Glutamatergic neuron (in vitro differentiated cells): ENCODE measurements around the gene CTNND2. TPM values are rescaled to one million over a fixed set of nuclear protein-coding genes. Genes with fewer than 3 reads are reported as not detected.

Source experiments
- DNase-seq: peaks from one replicate; pipeline ENCODE4 v3.0.0; 2022
- H3K27ac Mint-ChIP-seq: one replicate; pipeline ENCODE4 v1.8.0; 2020; ENCODE audit warnings: mild to moderate bottlenecking, mixed read lengths, inconsistent platforms; ENCODE audit not compliant: unreplicated experiment
- H3K27me3 Mint-ChIP-seq: one replicate; pipeline ENCODE4 v1.8.0; 2020; ENCODE audit warnings: mild to moderate bottlenecking, moderate library complexity, mixed read lengths, inconsistent platforms; ENCODE audit not compliant: unreplicated experiment
- H3K36me3 Mint-ChIP-seq: one replicate; pipeline ENCODE4 v1.8.0; 2020; ENCODE audit warnings: mild to moderate bottlenecking, mixed read lengths, inconsistent platforms; ENCODE audit not compliant: unreplicated experiment
- H3K4me1 Mint-ChIP-seq: one replicate; pipeline ENCODE4 v1.8.0; 2020; ENCODE audit warnings: mild to moderate bottlenecking, low read depth, mixed read lengths, inconsistent platforms; ENCODE audit not compliant: unreplicated experiment
- H3K4me3 Mint-ChIP-seq: one replicate; pipeline ENCODE4 v1.8.0; 2020; ENCODE audit warnings: mild to moderate bottlenecking, mixed read lengths, inconsistent platforms; ENCODE audit not compliant: unreplicated experiment
- H3K9me3 Mint-ChIP-seq: one replicate; pipeline ENCODE4 v1.8.0; 2020; ENCODE audit warnings: mild to moderate bottlenecking, moderate library complexity, mixed read lengths, inconsistent platforms; ENCODE audit not compliant: unreplicated experiment
- total RNA-seq: library from RNA; stranded (reverse); fragmentation: NEBNext Ultra II Directional; extraction: Animal tissue kit (Norgen Biotek cat#: 25700); gene quantifications from one replicate; pipeline ENCODE4 v1.2.1, GENCODE V29; 2021; ENCODE audit not compliant: unreplicated experiment
- TF ChIP-seq, protein P1 (sequence below): fragments of 200-600 bp; sonication (generic); IDR thresholded peaks from one replicate; pipeline ENCODE4 v1.5.0; 2021; ENCODE audit not compliant: partially characterized antibody, unreplicated experiment

The CTNND2 gene
- total RNA-seq, 1 donor from 2014 or later = 134 TPM

DNA sequence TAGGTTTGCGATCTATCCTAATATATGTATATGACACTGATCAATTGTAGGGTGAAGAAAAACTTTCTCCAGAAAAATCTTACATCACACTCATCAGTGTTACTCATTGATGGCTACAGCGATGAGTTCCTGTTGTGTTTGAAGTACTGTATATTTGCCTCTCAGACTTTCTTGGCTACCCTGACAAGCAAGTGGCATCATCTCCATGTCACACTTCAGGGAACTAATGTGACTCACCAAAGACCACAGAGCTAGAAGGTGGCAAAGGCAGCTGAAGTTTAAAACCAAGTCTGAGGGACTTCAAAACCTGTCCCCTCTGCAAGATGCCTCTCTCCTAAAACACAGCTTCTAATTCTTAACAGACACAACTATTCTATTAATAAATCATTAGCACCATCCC is 451.4 kb downstream of the CTNND2 start:
- H3K4me1 Mint-ChIP-seq = peaks cover 2% of the 10 kb centered on the region
- DNase-seq = no peak
- H3K9me3 Mint-ChIP-seq = no peaks in the 10 kb centered on the region
- H3K27ac Mint-ChIP-seq = no peak overlapping the region
- no peaks in the 10 kb centered on the region for H3K27me3 Mint-ChIP-seq
- H3K4me3 Mint-ChIP-seq = no peak overlapping the region
- no peaks in the 10 kb centered on the region for H3K36me3 Mint-ChIP-seq
- TF ChIP-seq, protein P1, sequence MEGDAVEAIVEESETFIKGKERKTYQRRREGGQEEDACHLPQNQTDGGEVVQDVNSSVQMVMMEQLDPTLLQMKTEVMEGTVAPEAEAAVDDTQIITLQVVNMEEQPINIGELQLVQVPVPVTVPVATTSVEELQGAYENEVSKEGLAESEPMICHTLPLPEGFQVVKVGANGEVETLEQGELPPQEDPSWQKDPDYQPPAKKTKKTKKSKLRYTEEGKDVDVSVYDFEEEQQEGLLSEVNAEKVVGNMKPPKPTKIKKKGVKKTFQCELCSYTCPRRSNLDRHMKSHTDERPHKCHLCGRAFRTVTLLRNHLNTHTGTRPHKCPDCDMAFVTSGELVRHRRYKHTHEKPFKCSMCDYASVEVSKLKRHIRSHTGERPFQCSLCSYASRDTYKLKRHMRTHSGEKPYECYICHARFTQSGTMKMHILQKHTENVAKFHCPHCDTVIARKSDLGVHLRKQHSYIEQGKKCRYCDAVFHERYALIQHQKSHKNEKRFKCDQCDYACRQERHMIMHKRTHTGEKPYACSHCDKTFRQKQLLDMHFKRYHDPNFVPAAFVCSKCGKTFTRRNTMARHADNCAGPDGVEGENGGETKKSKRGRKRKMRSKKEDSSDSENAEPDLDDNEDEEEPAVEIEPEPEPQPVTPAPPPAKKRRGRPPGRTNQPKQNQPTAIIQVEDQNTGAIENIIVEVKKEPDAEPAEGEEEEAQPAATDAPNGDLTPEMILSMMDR = no peak

- H3K4me3 Mint-ChIP-seq = no peak overlapping the region
- H3K36me3 Mint-ChIP-seq = no peaks in the 10 kb centered on the region
- peaks cover 15% of the 10 kb centered on the region for H3K4me1 Mint-ChIP-seq
- no peaks in the 10 kb centered on the region for H3K9me3 Mint-ChIP-seq
- H3K27me3 Mint-ChIP-seq = peaks cover 3% of the 10 kb centered on the region
- DNase-seq = no peak
- TF ChIP-seq, protein P1 = no peak
- no peak overlapping the region for H3K27ac Mint-ChIP-seq
These were observed 454.3 kb downstream of the CTNND2 start for GRCh38 chr5:11449966-11450365.

DNA sequence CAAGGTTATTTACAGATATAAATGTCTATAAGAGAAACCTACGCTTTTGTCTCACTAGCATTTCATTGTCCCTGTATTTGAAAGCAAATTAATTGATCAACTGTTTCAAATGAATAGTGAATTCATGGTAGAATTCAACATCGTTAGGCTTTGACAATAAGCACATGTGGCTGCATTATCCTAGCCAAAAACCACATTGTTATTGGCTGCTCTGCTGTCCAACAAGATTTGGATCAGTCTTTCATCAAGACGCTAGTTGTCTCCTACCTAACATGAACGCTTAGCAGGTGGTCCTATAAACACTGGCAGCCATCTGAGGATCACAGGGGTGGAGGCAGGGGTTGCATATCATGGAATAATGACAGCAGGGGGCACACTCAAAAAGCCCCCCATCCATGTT is 455.0 kb downstream of the CTNND2 start:
- Mint-ChIP-seq H3K36me3 (no peaks in the 10 kb centered on the region), H3K27ac (no peak overlapping the region), H3K4me1 (peaks cover 15% of the 10 kb centered on the region), H3K27me3 (peaks cover 3% of the 10 kb centered on the region), H3K9me3 (no peaks in the 10 kb centered on the region), H3K4me3 (no peak overlapping the region)
- TF ChIP-seq, protein P1 = no peak
- no peak for DNase-seq

DNA sequence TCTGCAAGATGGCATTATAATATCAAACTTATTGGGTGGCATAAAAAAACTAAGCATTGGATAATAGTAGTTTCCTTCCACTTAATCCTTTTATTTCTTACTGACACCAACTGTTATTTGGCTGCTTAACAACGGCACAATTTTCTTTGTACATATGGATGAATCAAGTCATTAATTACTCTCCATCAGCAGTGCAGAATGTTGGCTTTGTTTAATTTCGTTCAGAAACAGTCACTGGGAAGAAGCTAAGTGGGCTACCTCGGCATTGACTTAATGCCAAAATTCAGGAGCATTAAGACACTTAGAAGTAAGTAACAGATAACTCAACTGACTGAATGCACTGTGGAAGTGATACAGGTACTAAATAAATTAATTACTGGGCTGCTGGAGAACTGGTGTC is 460.4 kb downstream of the CTNND2 start:
- peaks cover 3% of the 10 kb centered on the region for H3K27me3 Mint-ChIP-seq

GRCh38 chr5:11432116-11432515 is 472.1 kb downstream of the CTNND2 start:
- H3K27ac Mint-ChIP-seq = no peak overlapping the region
- no peak overlapping the region for H3K4me3 Mint-ChIP-seq
- no peak for DNase-seq
- H3K27me3 Mint-ChIP-seq = peaks cover 2% of the 10 kb centered on the region
- H3K36me3 Mint-ChIP-seq = no peaks in the 10 kb centered on the region
- H3K9me3 Mint-ChIP-seq = peaks cover 2% of the 10 kb centered on the region
- TF ChIP-seq, protein P1 = no peak
- H3K4me1 Mint-ChIP-seq = peaks cover 18% of the 10 kb centered on the region

More for the DNA sequence above, 460.4 kb downstream of the CTNND2 start:
- peaks cover 15% of the 10 kb centered on the region for H3K4me1 Mint-ChIP-seq
- no peaks in the 10 kb centered on the region for H3K36me3 Mint-ChIP-seq
- DNase-seq = no peak
- TF ChIP-seq, protein P1 = no peak
- no peak overlapping the region for H3K27ac Mint-ChIP-seq
- no peaks in the 10 kb centered on the region for H3K9me3 Mint-ChIP-seq
- no peak overlapping the region for H3K4me3 Mint-ChIP-seq
